GM19372 (cell line): ENCODE results near the gene TEPSIN.
A peak's percentile ranks its signal among the peaks of the same experiment; 100 is the strongest.

Experiments used
- ATAC-seq: cut with Tn5 transposase; IDR thresholded peaks from one replicate; pipeline ENCODE4 v1.9.1; 2021; ENCODE audit warnings: mild to moderate bottlenecking, low read depth, moderate library complexity; ENCODE audit not compliant: unreplicated experiment

Gene TEPSIN

DNA sequence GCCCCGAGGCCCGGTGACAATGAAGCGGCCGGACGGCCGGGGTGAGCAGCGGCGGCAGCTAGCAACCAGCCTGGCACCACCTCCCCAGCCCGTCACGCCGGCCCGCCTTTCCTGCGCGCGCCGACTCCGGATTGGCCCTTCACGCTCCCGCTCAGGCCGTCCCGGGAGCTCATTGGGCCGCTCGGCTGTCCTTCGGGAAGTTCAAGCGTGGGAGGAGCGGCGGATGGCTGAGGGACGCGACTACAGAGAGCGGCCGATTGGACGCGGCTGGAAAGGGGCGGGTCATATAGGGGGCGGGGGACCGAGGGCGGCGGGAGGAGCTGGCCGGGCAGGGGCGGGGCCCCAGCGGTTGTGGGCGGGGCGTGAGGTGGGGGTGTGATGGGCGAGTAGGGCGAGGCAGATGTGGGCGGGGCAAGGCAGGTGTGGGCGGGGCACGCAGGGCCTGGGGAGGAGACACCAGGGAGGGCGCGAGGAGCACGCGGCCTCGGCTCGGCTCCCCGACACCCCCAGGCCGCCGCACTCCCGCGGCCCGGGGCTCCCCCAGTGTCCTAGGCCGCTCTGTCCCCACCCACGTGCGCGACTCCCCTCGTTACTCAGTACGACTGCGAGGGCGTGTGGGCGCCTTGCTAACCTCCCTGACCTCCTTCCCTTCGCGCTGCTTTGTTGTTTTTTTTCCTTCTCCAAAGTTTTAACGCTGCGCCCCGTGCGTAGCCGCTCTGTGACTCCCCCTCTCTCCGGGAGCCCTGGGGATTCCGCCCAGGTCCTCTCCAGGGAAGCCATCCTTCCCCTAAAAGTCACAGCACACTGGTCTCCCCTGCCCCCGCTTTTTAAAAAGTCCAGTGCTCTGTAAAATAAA is 15.7 kb downstream of the TEPSIN start, which contains the start of gene CEP131:
Gene CEP131 (minus strand): TSS at position 60 of the 856 bp plus-strand sequence. CDS start 2,909 bp downstream, outside the sequence.
- peak; percentile 91 for ATAC-seq

DNA sequence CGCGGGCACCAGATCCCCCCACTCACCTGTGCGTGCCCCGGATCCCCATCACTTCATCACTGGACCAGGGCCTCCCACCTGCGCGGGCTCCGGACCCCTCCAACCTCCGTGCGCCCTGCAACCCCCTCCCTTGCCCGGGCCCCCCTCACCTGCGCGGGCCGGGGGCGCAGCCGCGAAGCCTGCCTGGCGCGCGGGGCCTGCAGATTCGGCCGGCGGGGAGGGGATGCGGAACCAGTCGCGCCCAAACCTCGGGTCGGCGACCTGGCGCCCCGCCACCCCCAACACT is 16.3 kb downstream of the TEPSIN start:
- ATAC-seq, result no peak

DNA sequence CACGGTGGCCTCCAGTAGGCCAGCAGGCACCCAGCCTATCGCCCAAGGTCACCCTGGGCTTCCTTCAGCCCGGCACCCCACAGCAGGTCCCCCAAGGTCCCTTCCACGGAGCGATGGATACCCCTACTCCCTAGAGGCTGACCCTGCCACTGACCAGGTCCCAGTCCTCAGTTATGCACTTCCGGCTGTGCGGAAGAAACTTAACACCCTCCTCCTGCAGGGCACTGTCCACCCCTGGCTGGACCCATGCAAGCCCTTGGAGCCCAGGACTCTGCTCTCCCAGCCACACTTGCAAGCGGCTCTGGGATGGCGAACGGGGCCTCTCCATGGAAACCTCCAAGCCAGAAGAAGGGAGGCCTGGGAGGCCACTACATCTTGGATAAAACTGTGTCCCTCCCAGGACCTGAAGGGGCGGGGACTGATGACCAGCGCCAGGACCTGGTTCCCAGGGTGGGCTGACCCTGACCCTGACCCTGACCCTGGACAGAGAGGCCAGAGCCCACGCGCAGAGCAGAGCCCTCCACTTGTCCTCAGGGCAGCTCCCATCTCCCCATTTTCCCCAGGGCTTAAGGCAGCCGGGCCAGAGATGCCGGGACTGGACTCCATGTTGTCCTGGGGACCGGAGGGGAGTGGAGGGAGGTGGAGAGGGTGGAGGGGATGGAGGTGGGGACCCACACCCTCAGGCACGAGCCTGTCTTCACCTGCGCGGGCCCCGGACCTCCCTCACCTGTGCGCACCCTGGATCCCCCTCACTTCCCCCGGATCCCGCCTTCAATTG is 16.8 kb downstream of the TEPSIN start:
- no peak for ATAC-seq

DNA sequence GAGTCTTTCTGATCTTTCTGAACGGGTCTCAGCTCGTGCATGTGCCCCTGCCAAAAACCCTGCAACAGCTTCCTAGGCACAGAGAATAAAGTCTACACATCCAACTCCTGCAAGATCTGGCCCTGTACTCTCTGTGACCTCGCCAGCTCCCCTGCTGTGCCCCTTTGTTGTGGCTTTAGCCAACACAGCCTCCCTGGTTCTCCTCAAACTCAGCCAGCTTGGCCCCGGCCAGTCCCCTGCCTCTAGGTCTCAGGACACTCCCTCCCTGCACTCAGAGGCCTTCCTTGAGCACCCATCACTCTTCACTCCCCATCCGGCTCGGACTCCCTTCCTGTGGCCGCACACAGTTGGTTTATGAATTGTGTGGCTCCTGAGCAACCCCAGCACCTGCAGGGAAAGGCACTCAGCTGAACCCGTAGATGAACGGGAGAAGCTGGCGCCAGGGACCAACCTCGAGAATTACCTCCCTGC is 17.4 kb downstream of the TEPSIN start:
- ATAC-seq, result no peak

DNA sequence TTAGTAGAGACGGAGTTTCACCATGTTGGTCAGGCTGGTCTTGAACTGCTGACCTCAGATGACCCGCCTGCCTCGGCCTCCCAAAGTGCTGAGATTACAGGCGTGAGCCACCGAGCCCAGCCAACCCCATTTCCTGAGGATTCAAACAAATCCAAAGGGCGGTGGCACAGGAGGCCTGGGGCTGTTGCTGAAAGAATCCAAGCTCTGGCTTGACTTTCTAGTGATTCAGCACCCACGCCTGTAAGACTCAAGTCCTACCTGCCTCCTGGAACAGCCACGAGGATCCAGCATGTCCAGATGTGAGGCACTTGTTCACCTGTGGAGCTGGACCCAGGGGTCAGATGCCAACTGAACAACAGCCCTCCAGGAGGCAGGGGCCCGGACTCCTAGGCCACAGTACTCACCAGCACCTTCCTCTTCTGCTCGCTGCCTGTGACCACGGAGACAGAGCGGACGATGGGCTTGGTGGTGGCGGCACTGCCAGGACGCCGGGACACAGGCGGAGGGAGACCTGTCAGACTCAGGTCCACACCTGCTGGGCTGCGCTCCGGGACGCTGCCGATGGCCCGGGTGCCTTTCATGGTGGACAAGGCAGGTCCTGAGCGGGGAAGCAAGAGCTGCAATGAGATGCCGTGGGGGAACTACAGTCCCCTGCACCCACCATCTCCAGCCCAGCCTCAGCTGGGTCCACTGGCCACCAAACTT is 19.2 kb downstream of the TEPSIN start:
- no peak for ATAC-seq

DNA sequence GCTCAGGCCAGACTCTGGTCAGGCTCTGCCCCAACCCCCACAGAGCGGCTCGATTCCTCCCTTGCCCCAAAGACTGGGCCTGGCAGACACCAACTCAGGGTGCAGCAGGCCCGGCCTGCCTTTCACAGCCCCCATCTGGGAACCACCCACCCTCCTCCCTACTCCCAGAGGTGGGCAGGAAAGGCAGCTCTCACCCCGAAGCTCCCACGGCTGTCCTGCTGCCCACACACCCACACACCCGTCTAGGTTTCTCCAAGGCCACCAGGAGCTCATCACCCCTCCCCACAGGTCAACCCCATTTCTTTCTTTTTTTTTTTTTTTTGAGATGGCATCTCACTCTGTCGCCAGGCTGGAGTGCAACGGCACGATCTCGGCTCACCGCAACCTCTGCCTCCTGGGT is 19.9 kb downstream of the TEPSIN start:
- no peak for ATAC-seq

DNA sequence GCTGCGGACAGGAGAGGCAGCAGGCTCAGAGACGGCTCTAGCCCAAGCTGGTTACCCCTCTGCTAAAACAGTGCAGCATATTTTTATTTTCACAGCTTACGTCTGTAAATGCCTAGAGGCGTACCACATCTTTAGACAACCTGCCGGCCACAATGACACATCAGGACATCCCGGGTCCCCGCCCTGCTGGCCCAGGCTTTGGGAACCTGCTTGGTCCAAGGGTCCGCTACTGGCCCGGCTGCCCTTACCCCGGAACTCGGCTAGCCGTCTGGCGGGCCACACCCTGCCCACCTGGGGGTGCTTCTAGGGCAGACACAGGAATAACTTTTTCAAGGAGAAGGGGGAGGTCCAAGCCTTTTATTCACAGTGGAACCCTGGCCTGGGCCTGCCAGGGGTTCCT is 20.4 kb downstream of the TEPSIN start:
- ATAC-seq, result no peak

DNA sequence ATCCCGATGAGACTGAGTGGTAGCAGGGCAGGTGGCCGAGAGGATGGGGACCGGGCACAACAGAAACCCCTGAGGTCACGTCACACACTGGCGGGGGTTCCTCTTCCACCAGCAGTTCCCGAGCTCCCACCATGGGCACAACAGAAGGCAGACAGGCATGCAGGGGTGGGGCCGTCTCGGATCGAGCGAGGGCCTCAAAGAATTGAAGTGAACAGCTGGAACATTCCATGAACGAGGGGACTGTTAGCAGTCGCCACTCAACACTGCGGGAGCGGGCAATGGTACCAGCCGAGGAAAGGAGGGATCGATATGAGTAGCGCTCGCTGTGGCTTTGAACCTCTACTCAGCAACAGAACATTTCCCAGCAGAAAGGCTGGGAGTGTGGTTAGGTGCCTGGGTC is 21.4 kb downstream of the TEPSIN start:
- no peak for ATAC-seq

DNA sequence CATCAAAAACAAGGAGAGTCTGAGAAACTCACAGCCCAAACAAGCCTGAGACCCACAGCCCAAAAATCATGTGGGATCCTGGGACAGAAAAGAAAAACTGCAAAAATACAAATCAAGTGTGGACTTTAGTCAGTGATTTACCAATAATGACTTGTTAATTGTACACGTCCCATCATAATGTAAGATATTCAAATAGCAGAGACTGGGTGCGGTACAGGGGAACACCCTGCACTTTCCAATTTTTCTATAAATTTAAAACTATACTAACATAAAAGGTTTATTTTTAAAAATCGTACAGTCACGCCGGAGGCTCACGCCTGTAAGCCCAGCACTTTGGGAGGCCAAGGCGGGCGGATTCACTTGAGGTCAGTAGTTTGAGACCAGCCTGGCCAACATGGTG is 24.9 kb downstream of the TEPSIN start:
- no peak for ATAC-seq

DNA sequence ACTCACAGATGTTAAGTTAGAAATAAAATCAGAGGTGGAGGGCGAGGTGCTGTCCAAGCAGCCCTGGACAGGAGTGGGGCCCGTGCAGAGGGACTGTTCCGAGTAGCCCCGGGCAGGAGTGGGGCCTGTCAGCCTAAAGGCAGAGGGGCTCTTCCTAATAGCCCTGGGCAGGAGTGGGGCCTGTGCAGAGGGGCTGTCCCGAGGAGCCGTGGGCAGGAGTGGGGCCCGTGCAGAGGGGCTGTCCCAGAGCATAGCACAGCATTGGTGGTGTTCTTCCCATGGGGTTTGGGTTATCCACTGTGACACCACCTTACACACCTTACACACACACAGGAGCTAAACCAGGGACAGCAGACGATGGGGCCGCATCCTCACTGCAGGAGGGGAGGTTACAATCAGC is 26.5 kb downstream of the TEPSIN start:
- no peak for ATAC-seq

DNA sequence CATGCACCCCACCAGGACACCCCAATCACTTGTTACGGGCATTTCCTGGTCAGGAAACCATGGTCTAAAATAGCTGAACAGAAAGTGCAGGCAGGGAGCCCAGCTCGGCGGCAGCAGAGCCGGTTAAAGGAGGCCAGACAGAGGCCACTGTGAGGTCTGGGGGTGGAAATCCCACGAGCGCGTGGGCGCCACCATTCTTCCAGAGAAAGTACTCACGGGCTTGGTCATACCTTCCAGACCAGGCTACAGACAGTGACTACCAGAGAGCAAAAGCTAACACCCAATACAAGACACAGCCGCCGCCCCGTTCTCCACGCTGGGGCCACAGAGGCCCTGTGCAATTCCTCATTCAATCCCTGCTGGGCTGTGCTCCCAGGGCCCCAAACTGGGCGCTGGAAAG is 28.0 kb downstream of the TEPSIN start:
- ATAC-seq, result no peak

DNA sequence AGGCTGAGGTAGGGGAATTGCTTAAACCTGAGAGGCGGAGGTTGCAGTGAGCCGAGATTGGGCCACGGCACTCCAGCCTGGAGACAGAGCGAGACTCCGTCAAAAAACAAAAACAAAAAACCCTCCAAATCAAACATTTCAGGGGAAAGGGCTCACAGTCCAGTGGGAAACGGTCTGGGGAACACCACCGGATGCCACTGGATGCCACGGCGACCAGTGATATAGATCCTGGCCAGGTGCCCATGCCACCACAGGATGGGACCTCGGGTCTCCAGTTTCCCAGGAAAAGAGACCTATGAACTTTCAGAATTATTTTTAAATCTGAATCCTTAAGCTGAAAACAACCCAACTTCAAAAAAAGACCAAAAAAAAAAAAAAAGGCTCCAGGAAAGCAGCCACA is 28.4 kb downstream of the TEPSIN start:
- ATAC-seq, result no peak

DNA sequence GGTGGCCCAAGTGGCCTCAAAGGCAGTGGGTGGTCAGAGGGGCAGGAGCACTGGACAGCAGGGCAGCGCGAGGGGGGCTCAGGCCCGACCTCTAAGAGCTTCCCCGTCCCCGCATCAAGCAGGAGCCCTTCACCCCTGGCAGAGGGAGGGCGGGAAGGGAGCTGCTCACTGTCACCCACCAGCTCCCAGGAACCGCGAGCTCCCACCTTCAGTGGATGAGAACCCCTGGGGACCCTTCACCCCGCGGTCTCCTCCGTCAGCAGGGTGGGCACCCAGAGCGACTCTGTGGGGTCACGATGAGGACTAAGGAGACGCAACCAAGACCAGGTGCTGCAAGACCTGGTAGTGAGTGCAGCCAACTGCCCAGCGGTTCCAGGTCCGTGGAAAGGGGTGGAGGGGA is 29.7 kb downstream of the TEPSIN start:
- ATAC-seq, result no peak

DNA sequence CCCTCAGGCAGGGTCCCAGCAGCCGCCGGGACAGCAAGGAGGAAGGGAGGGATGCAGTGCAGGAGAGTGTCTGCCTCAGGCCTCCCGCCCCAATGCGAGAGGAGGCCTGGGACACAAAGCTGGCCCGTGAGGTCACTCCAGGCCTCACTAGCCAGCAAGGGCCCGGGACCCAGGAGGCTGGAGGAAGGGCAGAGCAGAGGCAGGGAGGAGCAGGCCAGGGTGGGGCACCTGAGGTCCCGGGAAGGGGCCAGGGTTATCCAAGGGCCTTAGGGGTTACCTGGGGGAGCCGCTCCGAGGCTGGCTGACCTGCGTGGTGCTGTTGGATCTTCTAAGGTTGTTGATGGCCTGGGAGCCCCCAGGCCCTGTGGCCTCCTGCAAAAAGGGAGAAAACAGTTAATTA is 30.2 kb downstream of the TEPSIN start:
- ATAC-seq, result no peak

DNA sequence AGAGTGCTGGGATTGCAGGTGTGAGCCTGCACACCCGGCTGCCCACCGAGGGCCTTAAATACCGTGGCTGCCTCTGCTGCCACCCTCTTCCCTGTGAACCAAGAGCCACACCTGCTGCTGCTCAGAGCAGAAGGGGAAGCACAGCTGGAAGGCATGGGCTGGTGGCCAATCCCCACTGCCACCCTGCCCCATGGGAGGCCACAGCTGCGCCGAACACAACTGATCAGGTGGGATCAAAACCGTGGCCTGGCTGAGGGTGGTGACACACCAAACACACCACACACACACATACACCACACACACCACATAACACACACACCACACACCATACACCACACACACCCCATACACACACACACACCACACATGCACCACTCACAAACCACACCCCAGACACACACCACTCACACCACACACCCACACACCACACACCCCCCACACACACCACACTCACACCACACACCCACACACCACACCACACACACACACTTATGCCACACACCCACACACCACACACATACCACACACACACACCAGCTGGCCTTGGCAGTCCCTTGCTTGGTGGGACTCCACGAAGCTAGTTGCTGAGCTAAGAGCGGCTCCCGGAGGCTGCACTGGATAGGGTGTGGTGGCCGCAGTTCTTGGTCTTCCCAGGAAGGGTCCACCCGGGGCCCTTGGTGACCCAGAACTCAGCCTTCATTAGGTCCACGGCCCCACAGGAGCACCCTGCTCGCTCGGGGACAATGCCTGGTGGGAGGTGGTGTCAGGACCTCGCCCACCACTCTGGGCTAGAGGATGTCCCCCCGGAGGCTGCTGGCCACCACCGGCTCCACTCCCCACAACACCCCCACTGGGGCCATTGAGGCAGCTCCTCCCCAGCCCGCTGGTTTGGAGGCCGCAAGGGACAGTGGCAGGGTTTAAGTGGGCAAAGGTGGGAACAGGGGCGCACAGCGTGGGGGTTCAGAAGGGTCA is 31.0 kb downstream of the TEPSIN start:
- no peak for ATAC-seq

DNA sequence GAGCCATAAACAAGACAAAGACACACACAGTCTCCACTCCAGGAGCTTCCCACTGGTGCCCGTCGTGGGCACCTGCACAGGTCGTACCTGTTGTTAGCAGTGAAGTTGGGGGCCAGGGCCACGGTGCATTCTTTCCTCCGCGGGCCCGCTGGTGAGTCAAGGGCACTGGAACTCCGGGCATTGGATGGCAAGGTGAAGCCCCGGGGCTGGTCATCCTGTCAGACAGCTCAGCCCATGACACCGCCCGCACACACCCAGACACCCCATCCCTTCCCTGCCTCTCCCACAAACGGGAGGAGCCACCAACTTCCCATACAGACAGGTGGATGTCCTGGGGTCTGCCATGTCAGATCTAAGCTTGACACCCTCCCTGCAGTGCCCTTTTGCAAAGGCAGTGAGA is 32.2 kb downstream of the TEPSIN start:
- no peak for ATAC-seq

DNA sequence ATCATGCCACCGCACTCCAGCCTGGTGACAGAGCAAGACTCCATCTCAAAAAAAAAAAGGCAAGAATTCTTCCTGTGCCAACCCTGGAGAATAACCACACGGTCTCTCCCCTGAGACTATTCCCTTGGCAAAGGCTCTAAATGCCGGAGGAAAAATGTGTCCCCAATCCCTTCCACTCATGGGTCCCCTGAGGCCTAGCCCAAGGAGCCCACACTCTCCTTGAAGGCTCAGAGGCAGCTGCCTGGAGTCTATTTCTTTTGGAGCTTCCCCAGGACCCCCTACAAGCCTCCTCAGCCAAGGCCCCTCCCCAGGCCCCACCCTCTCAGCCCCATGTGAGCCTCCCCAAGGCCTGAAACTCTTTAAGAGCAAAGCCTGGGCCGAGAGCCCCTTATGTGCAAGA is 32.7 kb downstream of the TEPSIN start:
- ATAC-seq, result no peak

DNA sequence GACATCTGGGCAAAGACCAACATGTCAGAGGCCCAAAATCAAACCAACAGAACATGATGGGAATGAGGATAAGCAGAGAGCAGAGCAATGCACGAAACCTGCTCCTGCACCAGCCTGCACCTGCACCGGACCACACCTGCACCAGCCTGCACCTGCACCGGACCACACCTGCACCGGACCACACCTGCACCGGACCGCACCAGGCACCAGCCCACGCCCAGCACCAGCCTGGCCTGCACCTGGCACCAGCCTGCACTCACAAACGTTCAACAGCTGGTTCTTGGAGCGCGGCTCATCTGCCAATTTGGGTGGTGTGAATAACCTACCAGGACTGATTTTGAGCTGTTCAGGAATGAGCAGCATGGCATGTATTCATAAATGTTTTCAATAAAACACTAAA is 34.3 kb downstream of the TEPSIN start:
- no peak for ATAC-seq

DNA sequence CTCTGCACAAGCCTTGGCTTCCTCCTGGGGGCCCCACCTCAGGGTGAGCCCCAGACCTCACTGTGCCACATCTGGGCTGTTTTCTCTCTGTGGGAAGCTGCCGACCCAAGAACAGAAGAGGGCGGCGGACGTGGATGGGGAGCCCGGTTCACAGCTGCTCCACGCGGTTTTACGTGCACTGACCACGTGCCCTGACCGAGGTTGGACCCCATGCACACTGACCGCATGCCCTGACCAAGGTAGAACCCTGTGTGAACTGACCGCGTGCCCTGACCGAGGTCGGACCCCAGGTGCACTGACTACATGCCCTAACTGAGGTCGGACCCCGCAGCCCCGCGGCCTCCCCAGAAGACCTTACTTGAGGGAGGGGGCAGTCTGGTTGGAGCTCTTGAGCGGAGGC is 35.7 kb downstream of the TEPSIN start:
- ATAC-seq, result no peak

DNA sequence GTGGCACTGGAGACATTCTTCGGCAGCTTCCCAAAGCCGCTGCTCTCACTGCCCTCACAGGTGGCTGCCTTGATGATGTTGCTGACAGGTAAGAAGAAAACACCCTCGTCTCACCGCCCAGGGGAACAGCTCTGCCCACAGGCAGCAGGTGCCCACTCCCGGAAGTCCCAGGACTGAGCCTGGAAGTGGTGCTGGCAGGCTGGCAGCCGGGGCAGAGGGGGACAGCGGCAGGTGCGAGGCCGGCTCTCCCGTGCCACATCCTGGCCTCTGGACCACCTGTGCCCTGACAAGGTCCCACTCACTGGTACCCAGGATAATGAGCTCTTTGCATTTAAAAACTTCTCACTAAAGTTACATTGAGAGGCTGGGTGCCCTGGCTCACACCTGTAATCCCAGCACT is 36.5 kb downstream of the TEPSIN start:
- ATAC-seq, result no peak
